HepG2 (cell line): ENCODE measurements around the gene CACNA2D3. TPM values are rescaled to one million over a fixed set of nuclear protein-coding genes. Genes with fewer than 3 reads are reported as not detected.
"Not testable (repeated sequence)": the region's sequence is repeated elsewhere in the genome, so short reads cannot be mapped to it uniquely, and the experiment has no call there.

Source experiments
- ATAC-seq: fragments of 200-7000 bp; cut with Tn5 transposase; 3 replicates; pipeline ENCODE4 v1.9.1; 2020; ENCODE audit warnings: mild to moderate bottlenecking, moderate library complexity
- BruUV-seq: library from RNA; stranded (reverse); fragments of 400-500 nt; replicated peaks from 2 replicates; lab custom pipeline; 2021; lab: Mats Ljungman, UMichigan
- CTCF ChIA-PET: fragments of 300-600 bp; formaldehyde crosslinking; extraction: SDS; loops from one replicate; lab custom pipeline; 2021; ENCODE audit warnings: low total read pairs, inconsistent platforms, low intra/inter-chr PET ratio; lab: Yijun Ruan, JAX
- POLR2A ChIA-PET: fragments of 350-600 bp; sonication (Branson Sonifier 250); formaldehyde crosslinking; loops from one replicate; lab custom pipeline; 2020; ENCODE audit warnings: antibody characterized with exemption, inconsistent platforms; lab: Yijun Ruan, JAX
- DNase-seq: peaks from one replicate; pipeline ENCODE4 v3.0.0-alpha.2; 2015; ENCODE audit warnings: low spot score
- FAIRE-seq: peaks from 3 replicates; lab custom pipeline; 2011; peaks lifted over from hg19 to GRCh38; lab: Jason Lieb, UNC
- H2AFZ ChIP-seq: one replicate; pipeline ENCODE4 v1.6.1; 2011; ENCODE audit warnings: low read length, inconsistent platforms
- H3K27ac ChIP-seq: fragments of 300-600 bp; 3 replicates; pipeline ENCODE4 v1.8.0; 2011; ENCODE audit warnings: mixed run types, mild to moderate bottlenecking, mixed read lengths, low read length, inconsistent platforms; ENCODE audit not compliant: insufficient read depth; ENCODE audit errors: extremely low read length
- H3K27me3 ChIP-seq, 2 experiments: fragments of 200-600 bp in 1 of 2; 2 replicates in 1 of 2; 3 replicates in 1 of 2; pipeline versions ENCODE4 v1.6.0 to v1.8.0; 2011; ENCODE audit warnings: low read length in 2 of 2, mild to moderate bottlenecking in 2 of 2, moderate library complexity in 2 of 2, inconsistent platforms in 1 of 2; ENCODE audit not compliant: insufficient read depth in 2 of 2, control insufficient read depth in 1 of 2
- H3K36me3 ChIP-seq, 2 experiments: fragments of 200-600 bp in 1 of 2; replicated peaks in 1 of 2; 2 replicates in 1 of 2; 3 replicates in 1 of 2; pipeline versions ENCODE4 v1.5.1 to v1.8.0; 2011; ENCODE audit warnings: low read length in 2 of 2, inconsistent platforms in 1 of 2; ENCODE audit not compliant: insufficient read depth in 2 of 2, control insufficient read depth in 1 of 2
- H3K4me1 ChIP-seq: 2 replicates; pipeline ENCODE4 v1.5.1; 2012; ENCODE audit warnings: low read length, inconsistent platforms; ENCODE audit not compliant: insufficient read depth
- H3K4me2 ChIP-seq: 2 replicates; pipeline ENCODE4 v1.6.0; 2011; ENCODE audit warnings: low read depth, low read length, inconsistent platforms
- H3K4me3 ChIP-seq, 3 experiments: fragments of 200-600 bp in 1 of 3; sonication (generic), shearing (Covaris generic) in 1 of 3; replicated peaks in 1 of 3; 2 replicates each; pipeline ENCODE4 v1.5.1; 2011 to 2016; ENCODE audit warnings: low read length in 3 of 3, inconsistent platforms in 2 of 3, low read depth in 2 of 3, mild to moderate bottlenecking in 2 of 3, control low read depth in 1 of 3, mixed read lengths in 1 of 3; ENCODE audit not compliant: insufficient read depth in 1 of 3
- H3K79me2 ChIP-seq: one replicate; pipeline ENCODE4 v1.6.1; 2011; ENCODE audit warnings: low read length, inconsistent platforms; ENCODE audit not compliant: insufficient read depth
- H3K9ac ChIP-seq: 2 replicates; pipeline ENCODE4 v1.6.0; 2011; ENCODE audit warnings: mild to moderate bottlenecking, low read depth, low read length, inconsistent platforms; ENCODE audit not compliant: insufficient read depth
- H3K9me3 ChIP-seq: 2 replicates; pipeline ENCODE4 v1.5.1; 2012; ENCODE audit warnings: mild to moderate bottlenecking, low read length
- H4K20me1 ChIP-seq: 2 replicates; pipeline ENCODE4 v1.6.0; 2011; ENCODE audit warnings: inconsistent platforms, mild to moderate bottlenecking, low read length, moderate library complexity; ENCODE audit not compliant: insufficient read depth
- CBFB ChIP-seq: sonication (generic); formaldehyde crosslinking; IDR thresholded peaks from 2 replicates; pipeline ENCODE4 v1.4.0; 2020; ENCODE audit warnings: missing genetic modification reagents
- DNMT1 ChIP-seq: sonication (generic); formaldehyde crosslinking; IDR thresholded peaks from 2 replicates; pipeline ENCODE4 v1.5.1; 2020; ENCODE audit warnings: mild to moderate bottlenecking, missing genetic modification reagents
- NCOA1 ChIP-seq: sonication (generic); formaldehyde crosslinking; IDR thresholded peaks from 2 replicates; pipeline ENCODE4 v1.9.0; 2021; ENCODE audit warnings: missing genetic modification reagents
- NFE2 ChIP-seq: sonication (generic); formaldehyde crosslinking; IDR thresholded peaks from 2 replicates; pipeline ENCODE4 v1.4.0; 2020; ENCODE audit warnings: missing genetic modification reagents
- SKI ChIP-seq: fragments of 450-650 bp; IDR thresholded peaks from one replicate; pipeline ENCODE4 v1.6.1; 2018; ENCODE audit warnings: mild to moderate bottlenecking; ENCODE audit not compliant: partially characterized antibody
- ZBTB26 ChIP-seq: IDR thresholded peaks from 2 replicates; pipeline ENCODE4 v1.6.1; 2016; ENCODE audit warnings: missing compliant biosample characterization, missing genetic modification reagents, borderline replicate concordance
- ZNF136 ChIP-seq: sonication (generic); formaldehyde crosslinking; IDR thresholded peaks from 2 replicates; pipeline ENCODE4 v1.8.1; 2022; ENCODE audit warnings: low read depth, mild to moderate bottlenecking, moderate library complexity, missing genetic modification reagents
- ZNF224 ChIP-seq: sonication (generic); formaldehyde crosslinking; IDR thresholded peaks from 2 replicates; pipeline ENCODE4 v1.5.0; 2020; ENCODE audit warnings: mild to moderate bottlenecking, missing genetic modification reagents
- ZNF232 ChIP-seq: sonication (generic); formaldehyde crosslinking; IDR thresholded peaks from 2 replicates; pipeline ENCODE4 v1.4.0; 2020; ENCODE audit warnings: missing genetic modification reagents, borderline replicate concordance
- ZNF564 ChIP-seq: sonication (generic); formaldehyde crosslinking; IDR thresholded peaks from 2 replicates; pipeline ENCODE4 v1.8.1; 2023; ENCODE audit warnings: mild to moderate bottlenecking, missing genetic modification reagents
- ZNF792 ChIP-seq: IDR thresholded peaks from 2 replicates; pipeline ENCODE4 v1.6.1; 2016
- ZNF883 ChIP-seq: sonication (generic); formaldehyde crosslinking; IDR thresholded peaks from 2 replicates; pipeline ENCODE4 v1.5.1; 2020; ENCODE audit warnings: mild to moderate bottlenecking, missing genetic modification reagents; ENCODE audit errors: not compliant biosample characterization
- WGBS: methylation state at CpG from one replicate; pipeline ENCODE4 v1.1.6; 2017; ENCODE audit warnings: low lambda C conversion rate; 5-methylcytosine and 5-hydroxymethylcytosine counted together
- in situ Hi-C: cut with HindIII; loops from 2 replicates; pipeline ENCODE4 v1.10.0; 2017; ENCODE audit warnings: low pct_unique_long_range_greater_than_20kb; ENCODE audit not compliant: extremely low pct_ligation_motif_present
- intact Hi-C: fragments of 100-400 bp; cut with micrococcal nuclease; formaldehyde crosslinking; loops from one replicate; pipeline ENCODE4 v1.10.0; 2022; ENCODE audit not compliant: unreplicated experiment
- polyA plus RNA-seq, 8 experiments: library from polyadenylated mRNA; depleted of rRNA in 3 of 8; stranded (reverse) in 7 of 8; unstranded in 1 of 8; fragments of >200 nt; fragmentation: Illumina TruSeq in 4 of 8; extraction: Trizol in 4 of 8; gene quantifications; 2 replicates each; pipeline versions ENCODE4 v1.2.1 to v1.2.3, GENCODE V29; 2011 to 2016; ENCODE audit warnings: low read depth in 4 of 8, missing spikeins in 1 of 8, mixed read lengths in 1 of 8; ENCODE audit not compliant: insufficient read depth in 1 of 8
- total RNA-seq, 5 experiments: library from RNA; depleted of rRNA; stranded (reverse); fragments of >200 nt; fragmentation: Illumina TruSeq; extraction: Trizol; gene quantifications; 2 replicates each; pipeline ENCODE4 v1.2.3, GENCODE V29; 2016; ENCODE audit warnings: low read depth in 1 of 5

Gene CACNA2D3
- total and polyA plus RNA-seq, 2 of the 13 experiments (the other 11 are each of a cell fraction or from before 2014, with no cell fraction given): not detected

- Histone ChIP-seq H4K20me1 (no peaks in the 10 kb centered on the region), H3K36me3 (no peaks in the 10 kb centered on the region), H3K27ac (no peak overlapping the region), H3K79me2 (no peaks in the 10 kb centered on the region), H2AFZ (no peak overlapping the region), H3K9me3 (no peaks in the 10 kb centered on the region), H3K27me3 (peaks cover 0 to 3% of the 10 kb centered on the region in 2 experiments; a peak in 2 of 5 replicates), H3K9ac (no peak overlapping the region), H3K4me3 (no peak overlapping the region), H3K4me2 (no peak overlapping the region), H3K4me1 (no peaks in the 10 kb centered on the region)
- no TSS peak for BruUV-seq
- TF ChIP-seq ZNF883 (no peak), ZNF564 (CRISPR knock-in tag) (no peak), ZBTB26 (CRISPR knock-in tag) (no peak), ZNF224 (CRISPR knock-in tag) (no peak), SKI (no peak), ZNF136 (no peak), NFE2 (CRISPR knock-in tag) (no peak), ZNF792 (CRISPR knock-in tag) (no peak), ZNF232 (CRISPR knock-in tag) (no peak), CBFB (CRISPR knock-in tag) (no peak), DNMT1 (CRISPR knock-in tag) (no peak), NCOA1 (CRISPR knock-in tag) (no peak)
- POLR2A ChIA-PET: no interaction called here
- intact Hi-C loops (no loop called here), in situ Hi-C loops (no loop called here)
- CTCF ChIA-PET: no interaction called here
- DNase-seq (no peak), FAIRE-seq (no peak), ATAC-seq (no peak)
- WGBS: 17% methylated on average over 4 of the region's 6 CpGs
Observed at GRCh38 chr3:54630101-54630623, 507.8 kb downstream of the CACNA2D3 start.

GRCh38 chr3:54631001-54631400 is 508.6 kb downstream of the CACNA2D3 start:
- H3K4me3 ChIP-seq, H2AFZ ChIP-seq, H3K79me2 ChIP-seq, intact Hi-C loops, H3K9ac ChIP-seq, H3K4me2 ChIP-seq, H3K27me3 ChIP-seq, POLR2A ChIA-PET, DNase-seq, H4K20me1 ChIP-seq, in situ Hi-C loops, ATAC-seq, H3K4me1 ChIP-seq, FAIRE-seq, H3K36me3 ChIP-seq, H3K9me3 ChIP-seq, BruUV-seq, H3K27ac ChIP-seq, CTCF ChIA-PET: not testable (repeated sequence)
- WGBS: 13% methylated on average over 5 of the region's 6 CpGs
